IMR-90 (cell line): ENCODE results near the gene RSPH10B. TPM values are rescaled to one million over a fixed set of nuclear protein-coding genes. Genes with fewer than 3 reads are reported as not detected.
"Not testable (repeated sequence)": the region's sequence is repeated elsewhere in the genome, so short reads cannot be mapped to it uniquely, and the experiment has no call there.

Experiments
- ATAC-seq: fragments of 200-7000 bp; cut with Tn5 transposase; 2 replicates; pipeline ENCODE4 v1.9.1; 2020; ENCODE audit warnings: low read depth, mild to moderate bottlenecking, moderate library complexity
- BruUV-seq: library from RNA; stranded (reverse); fragments of 400-500 nt; replicated peaks from 2 replicates; lab custom pipeline; 2021; lab: Mats Ljungman, UMichigan
- CTCF ChIA-PET: fragments of 300-600 bp; formaldehyde crosslinking; extraction: SDS; loops from one replicate; lab custom pipeline; 2021; ENCODE audit warnings: antibody characterized with exemption; lab: Yijun Ruan, JAX
- POLR2A ChIA-PET: fragments of 300-600 bp; sonication (Branson Sonifier 250); formaldehyde crosslinking; loops from one replicate; lab custom pipeline; 2022; ENCODE audit warnings: antibody characterized with exemption; ENCODE audit not compliant: unreplicated experiment; lab: Charles Lee
- DNase-seq: peaks from one replicate; pipeline ENCODE4 v3.0.0; 2013
- H2AFZ ChIP-seq: replicated peaks from 2 replicates; pipeline ENCODE3; 2013; ENCODE audit warnings: low read length, mild to moderate bottlenecking; ENCODE audit not compliant: poor library complexity
- H2AK5ac ChIP-seq: 2 replicates; pipeline ENCODE4 v1.6.1; 2013; ENCODE audit warnings: low read depth, low read length, inconsistent platforms
- H2AK9ac ChIP-seq: replicated peaks from 2 replicates; pipeline ENCODE3; 2013; ENCODE audit warnings: mild to moderate bottlenecking, low read depth, low read length, moderate library complexity; ENCODE audit not compliant: poor library complexity
- H2BK120ac ChIP-seq: 2 replicates; pipeline ENCODE4 v1.6.1; 2013; ENCODE audit warnings: low read depth, low read length, inconsistent platforms
- H2BK15ac ChIP-seq: 3 replicates; pipeline ENCODE4 v1.6.1; 2013; ENCODE audit warnings: low read depth, low read length, inconsistent platforms
- H2BK20ac ChIP-seq: 2 replicates; pipeline ENCODE4 v1.6.1; 2013; ENCODE audit warnings: low read depth, mild to moderate bottlenecking, inconsistent platforms, low read length, moderate library complexity
- H2BK5ac ChIP-seq: 2 replicates; pipeline ENCODE4 v1.6.1; 2013; ENCODE audit warnings: mild to moderate bottlenecking, low read depth, low read length, inconsistent platforms; ENCODE audit not compliant: poor library complexity, severe bottlenecking
- H3K14ac ChIP-seq: replicated peaks from 2 replicates; pipeline ENCODE4 v1.6.1; 2013; ENCODE audit warnings: low read depth, low read length, inconsistent platforms
- H3K18ac ChIP-seq: 2 replicates; pipeline ENCODE4 v1.6.1; 2013; ENCODE audit warnings: low read depth, low read length, control low read depth
- H3K23ac ChIP-seq: 2 replicates; pipeline ENCODE4 v1.6.1; 2013; ENCODE audit warnings: low read depth, low read length, inconsistent platforms
- H3K27ac ChIP-seq: 2 replicates; pipeline ENCODE4 v1.5.1; 2013; ENCODE audit warnings: mild to moderate bottlenecking, control low read depth, low read length; ENCODE audit not compliant: insufficient read depth
- H3K27me3 ChIP-seq: 2 replicates; pipeline ENCODE4 v1.6.1; 2013; ENCODE audit warnings: low read length; ENCODE audit not compliant: control insufficient read depth, insufficient read depth
- H3K36me3 ChIP-seq: 2 replicates; pipeline ENCODE4 v1.6.1; 2013; ENCODE audit warnings: low read length, mixed read lengths; ENCODE audit not compliant: control insufficient read depth, insufficient read depth
- H3K4ac ChIP-seq: 2 replicates; pipeline ENCODE4 v1.6.1; 2013; ENCODE audit warnings: low read depth, low read length, inconsistent platforms
- H3K4me1 ChIP-seq: 2 replicates; pipeline ENCODE4 v1.6.1; 2013; ENCODE audit warnings: low read length, mixed read lengths; ENCODE audit not compliant: control insufficient read depth, insufficient read depth
- H3K4me2 ChIP-seq: 2 replicates; pipeline ENCODE4 v1.6.1; 2013; ENCODE audit warnings: low read depth, mild to moderate bottlenecking, control low read depth, low read length, moderate library complexity
- H3K4me3 ChIP-seq: 2 replicates; pipeline ENCODE4 v1.5.1; 2013; ENCODE audit warnings: low read depth, mild to moderate bottlenecking, control low read depth, low read length, moderate library complexity; ENCODE audit not compliant: insufficient read depth
- H3K56ac ChIP-seq: 2 replicates; pipeline ENCODE4 v1.6.1; 2013; ENCODE audit warnings: low read length, inconsistent platforms; ENCODE audit not compliant: insufficient read depth; ENCODE audit errors: extremely low read depth
- H3K79me1 ChIP-seq, 2 experiments: 2 replicates each; pipeline ENCODE4 v1.6.1; 2013; ENCODE audit warnings: low read length in 2 of 2, inconsistent platforms in 1 of 2, low read depth in 1 of 2
- H3K9ac ChIP-seq: 2 replicates; pipeline ENCODE4 v1.6.1; 2013; ENCODE audit warnings: low read depth, low read length, control low read depth
- H3K9me1 ChIP-seq: 2 replicates; pipeline ENCODE4 v1.6.1; 2013; ENCODE audit warnings: low read length, inconsistent platforms; ENCODE audit not compliant: insufficient read depth
- H3K9me3 ChIP-seq: 2 replicates; pipeline ENCODE4 v1.6.1; 2013; ENCODE audit warnings: low read length; ENCODE audit not compliant: control insufficient read depth, insufficient read depth
- H4K20me1 ChIP-seq: 2 replicates; pipeline ENCODE4 v1.6.1; 2013; ENCODE audit warnings: low read length, inconsistent platforms; ENCODE audit not compliant: insufficient read depth
- H4K5ac ChIP-seq: 2 replicates; pipeline ENCODE4 v1.6.1; 2013; ENCODE audit warnings: mild to moderate bottlenecking, low read depth, low read length, control low read depth
- H4K8ac ChIP-seq, 2 experiments: 2 replicates each; pipeline ENCODE4 v1.6.1; 2013; ENCODE audit warnings: low read depth in 2 of 2, low read length in 2 of 2, control low read depth in 1 of 2, inconsistent platforms in 1 of 2
- H4K91ac ChIP-seq: 2 replicates; pipeline ENCODE4 v1.6.1; 2013; ENCODE audit warnings: low read depth, low read length, inconsistent platforms; ENCODE audit not compliant: insufficient read depth
- WGBS, 2 experiments: methylation state at CpG; one replicate each; pipeline versions ENCODE4 v1.1.5 to v1.1.7; 2013; ENCODE audit warnings: missing lambda C conversion rate in 2 of 2; ENCODE audit not compliant: insufficient read length in 1 of 2; ENCODE audit errors: extremely low coverage in 2 of 2; 5-methylcytosine and 5-hydroxymethylcytosine counted together
- dilution Hi-C: fragments of 300-500 bp; cut with HindIII; formaldehyde crosslinking; loops from one replicate; pipeline ENCODE4 v1.14.3; 2018; ENCODE audit warnings: low sequenced_read_pairs; ENCODE audit not compliant: unreplicated experiment
- in situ Hi-C: fragments of 300-500 bp; cut with MboI; formaldehyde crosslinking; loops from 3 replicates; pipeline ENCODE4 v1.14.3; 2019; ENCODE audit warnings: low sequenced_read_pairs, inconsistent platforms, mixed read lengths
- intact Hi-C: fragments of 100-400 bp; cut with micrococcal nuclease; formaldehyde crosslinking; loops from 2 replicates; pipeline ENCODE4 v1.10.0; 2022
- polyA plus RNA-seq, 3 experiments: library from polyadenylated mRNA; depleted of rRNA; stranded (reverse); fragments of >200 nt; gene quantifications; 2 replicates each; pipeline ENCODE4 v1.2.3, GENCODE V29; 2012; ENCODE audit warnings: low replicate concordance in 1 of 3
- total RNA-seq: library from RNA; depleted of rRNA; stranded (reverse); fragments of >200 nt; gene quantifications from 2 replicates; pipeline ENCODE4 v1.2.3, GENCODE V29; 2012

The RSPH10B gene
- total and polyA plus RNA-seq, 2 of the 4 experiments (the other 2 are of a cell fraction), result under 0.01 TPM; not detected in 1

- H2BK5ac ChIP-seq, H2AK9ac ChIP-seq, H3K27me3 ChIP-seq, H3K23ac ChIP-seq, in situ Hi-C loops, BruUV-seq, H4K8ac ChIP-seq, H4K91ac ChIP-seq, H3K4me2 ChIP-seq, H3K9ac ChIP-seq, H3K79me1 ChIP-seq, H2BK15ac ChIP-seq, H3K9me3 ChIP-seq, ATAC-seq, H2BK20ac ChIP-seq, H2AFZ ChIP-seq, H2AK5ac ChIP-seq, DNase-seq, H3K4ac ChIP-seq, CTCF ChIA-PET, H4K5ac ChIP-seq, H3K14ac ChIP-seq, H4K20me1 ChIP-seq, H3K9me1 ChIP-seq, H3K27ac ChIP-seq, dilution Hi-C loops, H2BK120ac ChIP-seq, H3K18ac ChIP-seq, H3K56ac ChIP-seq, H3K36me3 ChIP-seq, H3K4me1 ChIP-seq, H3K4me3 ChIP-seq, intact Hi-C loops: not testable (repeated sequence)
- no CpG with 5 or more reads among the region's 6 CpGs for WGBS, 2 experiments
- POLR2A ChIA-PET, result interaction anchor here (0.6 kb wide), 1 partner anchor 512 kb away, joined by 14 read pairs; no protein-coding TSS in a partner anchor
Observed at GRCh38 chr7:5880106-5880505, 90.4 kb downstream of the RSPH10B start.

GRCh38 chr7:5879591-5879990, 90.9 kb downstream of the RSPH10B start:
- H3K9ac ChIP-seq, H4K91ac ChIP-seq, H2AFZ ChIP-seq, H3K79me1 ChIP-seq, intact Hi-C loops, H3K27me3 ChIP-seq, DNase-seq, H2BK20ac ChIP-seq, H3K14ac ChIP-seq, in situ Hi-C loops, H2BK120ac ChIP-seq, dilution Hi-C loops, H3K4me1 ChIP-seq, H2AK9ac ChIP-seq, H3K27ac ChIP-seq, H3K23ac ChIP-seq, H2AK5ac ChIP-seq, H3K4me3 ChIP-seq, BruUV-seq, H2BK5ac ChIP-seq, CTCF ChIA-PET, H4K8ac ChIP-seq, H3K9me1 ChIP-seq, H3K9me3 ChIP-seq, H3K56ac ChIP-seq, ATAC-seq, H3K4ac ChIP-seq, H3K18ac ChIP-seq, H3K4me2 ChIP-seq, H3K36me3 ChIP-seq, H4K5ac ChIP-seq, H4K20me1 ChIP-seq, H2BK15ac ChIP-seq: not testable (repeated sequence)
- WGBS, 2 experiments, result no CpG with 5 or more reads among the region's 3 CpGs
- POLR2A ChIA-PET, result interaction anchor here (0.6 kb wide), 1 partner anchor 512 kb away, joined by 14 read pairs; no protein-coding TSS in a partner anchor
